HG02623 (cell line): ENCODE measurements around the gene PTPRD.
A peak's percentile ranks its signal among the peaks of the same experiment; 100 is the strongest.

Experiments used
- ATAC-seq: cut with Tn5 transposase; IDR thresholded peaks from one replicate; pipeline ENCODE4 v1.9.1; 2021; ENCODE audit warnings: moderate library complexity; ENCODE audit not compliant: unreplicated experiment

The PTPRD gene

DNA sequence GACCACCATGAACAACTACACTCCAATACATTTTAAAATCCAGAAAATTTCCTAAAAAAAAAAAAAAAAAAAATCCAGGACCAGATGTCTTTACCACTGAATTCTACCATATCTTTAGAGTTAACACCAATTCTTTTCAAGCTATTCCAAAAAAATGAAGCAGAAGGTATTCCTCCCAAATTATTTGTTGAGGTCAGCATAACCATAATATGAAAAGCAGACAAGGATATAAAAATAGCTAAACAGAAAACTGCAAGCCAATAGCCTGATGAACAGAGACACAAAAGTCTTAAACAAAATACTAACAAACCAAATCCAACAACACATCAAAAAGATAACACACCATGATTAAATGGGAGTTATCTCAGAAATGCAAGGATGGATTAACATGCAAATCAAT, 695.4 kb downstream of the PTPRD start:
- no peak for ATAC-seq

DNA sequence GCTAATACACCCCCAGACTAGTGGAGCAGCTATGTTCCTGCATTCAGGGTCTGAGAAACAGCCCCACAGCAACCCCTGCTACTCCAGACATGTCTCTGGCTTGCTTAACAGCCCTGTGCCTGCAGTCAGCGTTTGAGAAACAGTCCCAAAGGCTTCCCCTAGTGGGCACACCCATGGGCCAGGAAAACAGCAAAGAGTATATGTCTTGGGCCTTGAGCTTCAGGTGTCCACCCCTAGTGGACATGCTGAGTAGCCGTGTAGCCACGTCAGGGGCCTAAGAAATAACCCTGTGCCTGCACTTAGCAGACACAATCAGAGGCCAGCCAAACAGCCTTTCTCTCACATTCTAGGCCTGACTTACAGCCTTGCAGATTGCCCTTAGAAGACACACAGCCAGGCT, 698.6 kb downstream of the PTPRD start:
- ATAC-seq, result no peak

- ATAC-seq, result no peak
Measured at GRCh38 chr9:9913276-9913832, 699.4 kb downstream of the PTPRD start.

- no peak for ATAC-seq
Measured at GRCh38 chr9:9912459-9912858, 700.3 kb downstream of the PTPRD start.

GRCh38 chr9:9905736-9906135, 707.1 kb downstream of the PTPRD start:
- no peak for ATAC-seq

GRCh38 chr9:9904041-9904440, 708.8 kb downstream of the PTPRD start:
- no peak for ATAC-seq

GRCh38 chr9:9901624-9902023, 711.2 kb downstream of the PTPRD start:
- ATAC-seq, result no peak

DNA sequence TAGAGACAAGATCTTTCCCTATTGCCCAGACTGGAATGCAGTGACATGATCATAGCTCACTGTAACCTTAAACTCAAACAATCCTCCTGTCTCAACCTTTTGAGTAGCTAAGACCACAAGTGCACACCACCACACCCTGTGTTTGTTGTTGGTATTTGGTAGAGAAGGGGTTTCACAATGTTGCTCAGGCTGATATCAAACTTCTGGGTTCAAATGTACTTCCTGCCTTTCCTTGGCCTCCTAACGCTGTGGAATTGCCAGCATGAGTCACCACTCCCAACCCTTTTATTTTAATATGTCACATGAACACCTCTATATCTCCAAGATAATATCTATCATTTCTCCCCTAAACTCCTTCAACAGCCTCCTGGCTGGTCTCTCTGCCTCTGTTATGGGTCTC, 719.0 kb downstream of the PTPRD start:
- no peak for ATAC-seq

DNA sequence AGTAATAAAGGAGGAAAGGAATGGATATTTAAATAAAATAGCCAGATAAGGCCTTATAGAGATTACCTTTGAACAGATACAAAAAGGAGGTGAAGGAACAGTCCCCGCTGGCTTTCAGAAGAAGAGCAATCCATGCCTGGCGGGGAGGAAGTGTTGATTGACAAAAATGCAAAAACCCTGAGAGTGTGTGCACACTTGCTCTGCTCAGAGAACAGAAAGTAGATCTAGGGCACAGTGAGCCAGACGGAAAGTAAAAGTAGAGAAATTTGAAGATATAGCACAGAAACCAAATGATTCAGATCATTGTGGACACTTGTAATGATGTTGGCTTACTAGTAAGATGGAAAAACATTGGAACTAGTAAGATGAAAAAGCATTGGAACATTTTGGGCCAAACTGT, 720.6 kb downstream of the PTPRD start:
- ATAC-seq, result no peak

DNA sequence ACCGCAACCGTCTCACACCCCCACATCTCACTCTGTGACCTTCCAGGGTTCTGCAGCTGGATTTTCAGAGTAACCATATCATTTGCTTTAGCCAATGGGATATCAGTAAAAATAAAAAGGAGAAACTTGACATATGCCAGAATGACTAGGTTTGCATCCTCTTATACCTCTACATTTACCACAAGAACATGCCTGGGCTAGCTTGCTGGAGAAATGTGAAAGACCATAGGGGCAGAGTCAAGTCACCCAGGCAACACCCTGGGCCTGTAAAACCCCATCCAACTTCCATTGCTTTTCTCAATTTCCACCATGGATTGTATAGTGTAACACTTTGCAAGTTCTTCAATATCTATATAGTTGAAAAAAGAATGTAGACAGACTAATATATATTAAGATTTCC, 731.1 kb downstream of the PTPRD start:
- ATAC-seq, result no peak

DNA sequence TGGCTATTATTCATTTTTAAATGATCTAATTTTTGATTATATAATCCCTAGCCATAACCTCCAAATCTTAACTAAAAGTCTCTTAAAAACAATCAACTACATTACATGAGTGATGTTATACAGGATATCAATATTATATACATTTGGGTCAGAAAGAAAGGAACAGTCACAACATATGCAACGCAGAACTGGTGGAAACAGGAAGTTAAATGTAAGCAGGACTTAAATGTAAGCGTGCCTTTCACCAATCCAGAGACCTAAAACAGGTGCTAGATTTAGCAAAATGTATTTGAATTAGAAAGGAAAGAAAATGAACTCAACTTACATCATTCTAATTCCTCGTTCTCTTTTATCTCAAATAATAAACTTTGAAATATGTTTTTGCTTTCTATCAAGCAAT, 738.5 kb downstream of the PTPRD start:
- no peak for ATAC-seq

DNA sequence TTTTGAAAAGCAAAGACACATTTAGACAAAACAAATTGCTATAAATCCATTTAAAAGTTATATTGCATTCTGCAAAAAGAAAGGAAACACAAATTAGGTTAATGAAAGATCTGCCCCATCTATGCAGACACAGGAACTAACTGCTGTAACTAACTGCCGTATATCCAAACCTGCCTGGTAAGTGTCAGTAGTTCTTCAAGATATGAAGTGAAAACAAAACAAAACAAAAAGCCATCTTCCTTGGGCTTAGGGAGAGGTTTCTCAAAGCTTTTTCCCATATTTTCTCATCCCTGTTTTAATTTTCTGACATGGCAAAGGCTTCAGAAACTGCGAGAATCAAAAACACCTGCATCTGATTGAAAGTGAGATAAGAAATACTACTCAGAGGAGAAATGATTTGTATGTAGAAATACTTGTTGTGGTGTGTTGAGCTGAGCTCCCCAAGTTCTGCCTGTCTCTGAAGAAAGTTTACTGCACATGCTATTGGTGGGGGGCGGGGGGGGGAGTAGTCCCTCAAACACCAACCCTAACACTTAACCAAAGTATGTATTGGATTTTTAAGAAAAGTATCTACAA, 750.5 kb downstream of the PTPRD start:
- ATAC-seq, result no peak

- no peak for ATAC-seq
Measured at GRCh38 chr9:9855177-9856078, 757.4 kb downstream of the PTPRD start.

- ATAC-seq, result no peak
Measured at GRCh38 chr9:9847750-9848149, 765.1 kb downstream of the PTPRD start.

GRCh38 chr9:9846557-9846956, 766.2 kb downstream of the PTPRD start:
- peak; percentile 88 for ATAC-seq

DNA sequence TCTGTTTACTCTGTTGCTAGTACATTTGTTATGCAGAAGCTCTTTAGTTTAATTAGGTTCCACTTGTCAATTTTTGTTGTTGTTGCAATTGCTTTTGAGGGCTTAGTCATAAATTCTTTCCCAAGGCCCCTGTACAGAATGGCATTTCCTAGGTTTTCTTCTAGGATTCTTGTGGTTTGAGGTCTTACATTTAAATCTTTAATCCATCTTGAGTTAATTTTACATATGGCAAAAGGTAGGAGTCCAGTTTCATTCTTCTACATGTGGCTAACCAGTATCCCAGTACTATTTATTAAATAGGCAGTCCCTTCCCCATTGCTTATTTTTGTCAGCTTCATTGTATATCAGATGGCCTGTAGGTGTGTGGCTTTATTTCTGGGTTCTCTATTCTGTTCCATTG, 792.4 kb downstream of the PTPRD start:
- ATAC-seq, result no peak

DNA sequence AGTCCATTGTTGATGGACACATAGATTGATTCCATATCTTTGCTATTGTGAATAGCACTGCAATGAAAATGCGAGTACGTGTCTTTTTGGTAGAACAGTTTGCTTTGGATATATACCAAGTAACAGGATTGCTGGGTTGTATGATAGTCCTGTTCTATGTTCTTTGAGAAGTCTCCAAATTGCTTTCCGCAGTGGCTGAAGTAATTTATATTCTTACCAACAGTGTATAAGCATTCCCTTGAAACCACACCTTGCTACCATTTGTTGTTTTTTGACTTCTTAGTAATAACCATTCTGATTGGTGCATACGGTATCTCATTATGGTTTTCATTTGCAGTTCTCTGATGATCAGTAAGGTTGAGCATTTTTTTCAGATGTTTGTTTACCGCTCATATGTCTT, 792.9 kb downstream of the PTPRD start:
- ATAC-seq, result no peak

- ATAC-seq, result no peak
Measured at GRCh38 chr9:9817176-9817575, 795.6 kb downstream of the PTPRD start.

GRCh38 chr9:9804109-9804508, 808.7 kb downstream of the PTPRD start:
- ATAC-seq, result no peak

DNA sequence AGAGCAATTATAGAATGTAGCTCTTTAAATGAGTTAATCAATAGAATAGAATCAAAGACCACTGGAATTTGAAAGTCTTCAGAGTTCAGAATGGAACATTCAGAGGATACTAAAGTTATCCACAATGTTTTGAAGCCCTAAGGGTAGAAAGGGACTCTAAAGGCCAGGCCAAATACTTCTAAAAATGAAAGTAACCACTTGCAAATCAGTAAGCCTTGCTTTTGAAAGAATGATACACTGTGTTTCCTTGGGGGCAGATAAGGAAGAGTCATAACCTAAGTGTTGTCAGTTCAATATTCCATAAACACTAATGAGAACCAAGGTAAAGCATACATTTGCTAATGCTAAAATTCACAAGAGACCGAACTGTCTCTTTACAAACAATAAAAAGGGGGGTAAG, 813.5 kb downstream of the PTPRD start:
- no peak for ATAC-seq

DNA sequence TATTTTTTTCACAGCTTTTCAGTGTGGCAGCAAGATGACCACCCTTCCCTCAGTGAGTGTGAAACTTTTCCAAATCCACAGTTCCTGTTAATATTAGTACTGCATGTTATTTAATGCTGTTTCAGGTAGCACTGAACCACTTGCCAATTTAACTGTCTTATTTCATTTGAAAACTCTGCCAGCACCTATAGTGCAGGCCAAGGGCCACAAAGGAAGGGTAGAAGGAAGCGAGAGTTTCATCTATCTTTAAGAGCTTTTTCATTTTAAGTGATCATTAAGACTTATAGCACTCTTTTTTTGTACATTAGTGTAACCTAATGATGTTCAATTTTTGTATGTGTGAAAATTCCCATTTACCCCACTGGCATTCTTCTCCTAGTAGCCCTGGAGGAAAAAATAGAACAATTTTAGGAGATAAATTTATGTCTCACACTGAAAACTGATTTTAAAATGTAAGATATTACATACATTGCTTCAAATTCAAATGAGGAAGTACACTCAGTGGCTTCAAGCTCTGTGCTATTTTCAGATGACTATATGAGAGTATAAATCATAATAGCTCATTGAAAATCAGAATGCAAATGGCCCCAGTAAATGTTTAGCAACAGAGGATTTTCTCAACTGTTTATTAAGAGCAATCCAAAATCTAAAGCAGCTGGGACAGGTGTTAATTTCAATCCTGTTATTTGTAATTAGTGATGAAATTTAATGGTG, 820.5 kb downstream of the PTPRD start:
- ATAC-seq, result peak; percentile 59

GRCh38 chr9:9791611-9792010, 821.2 kb downstream of the PTPRD start:
- ATAC-seq, result no peak
